GM23338 (cell line): ENCODE data around the gene ZNF101. TPM values are rescaled to one million over a fixed set of nuclear protein-coding genes. Genes with fewer than 3 reads are reported as not detected.

ENCODE experiments used
- ATAC-seq: fragments of 200-7000 bp; cut with Tn5 transposase; 3 replicates; pipeline ENCODE4 v1.9.1; 2020
- DNase-seq: peaks from one replicate; pipeline ENCODE4 v3.0.0-alpha.2; 2015; ENCODE audit warnings: low spot score
- H2AFZ ChIP-seq: fragments of 200-600 bp; sonication (generic); 2 replicates; pipeline ENCODE4 v1.8.0; 2016; ENCODE audit warnings: antibody characterized with exemption, mild to moderate bottlenecking, moderate library complexity
- H3F3A ChIP-seq: fragments of 200-600 bp; sonication (generic); replicated peaks from 2 replicates; pipeline ENCODE4 v1.8.0; 2017; ENCODE audit warnings: antibody characterized with exemption, mixed run types, low read depth
- H3K27ac ChIP-seq: fragments of 200-600 bp; sonication (generic); 2 replicates; pipeline ENCODE4 v1.6.1; 2016; ENCODE audit warnings: low read depth
- H3K27me3 ChIP-seq: fragments of 200-600 bp; sonication (generic); 2 replicates; pipeline ENCODE4 v1.8.0; 2016; ENCODE audit warnings: mild to moderate bottlenecking, mixed run types, moderate library complexity; ENCODE audit not compliant: insufficient read depth
- H3K36me3 ChIP-seq: fragments of 200-600 bp; sonication (generic); 2 replicates; pipeline ENCODE4 v1.8.0; 2016; ENCODE audit warnings: mild to moderate bottlenecking; ENCODE audit not compliant: insufficient read depth
- H3K4me1 ChIP-seq: fragments of 200-600 bp; sonication (generic); 2 replicates; pipeline ENCODE4 v1.8.0; 2016; ENCODE audit warnings: mild to moderate bottlenecking, moderate library complexity; ENCODE audit not compliant: insufficient read depth
- H3K4me2 ChIP-seq: fragments of 200-600 bp; sonication (generic); 2 replicates; pipeline ENCODE4 v1.7.1; 2017; ENCODE audit warnings: mixed run types
- H3K4me3 ChIP-seq: fragments of 200-600 bp; sonication (generic); 2 replicates; pipeline ENCODE4 v1.6.1; 2016; ENCODE audit warnings: mixed run types
- H3K79me2 ChIP-seq: fragments of 200-600 bp; sonication (generic); replicated peaks from 2 replicates; pipeline ENCODE4 v1.8.0; 2017; ENCODE audit warnings: mild to moderate bottlenecking; ENCODE audit not compliant: insufficient read depth
- H3K9me2 ChIP-seq: fragments of 200-600 bp; sonication (generic); 2 replicates; pipeline ENCODE4 v1.8.0; 2017; ENCODE audit not compliant: insufficient read depth
- H4K20me1 ChIP-seq: fragments of 200-600 bp; sonication (generic); replicated peaks from 2 replicates; pipeline ENCODE4 v1.8.0; 2017; ENCODE audit warnings: mild to moderate bottlenecking; ENCODE audit not compliant: insufficient read depth
- H3K27ac Mint-ChIP-seq: 2 replicates; pipeline ENCODE4 v1.8.0; 2020; ENCODE audit warnings: inconsistent platforms, mild to moderate bottlenecking, moderate library complexity, mixed read lengths
- H3K27me3 Mint-ChIP-seq: 3 replicates; pipeline ENCODE4 v1.8.0; 2022; ENCODE audit warnings: low read depth, mild to moderate bottlenecking, moderate library complexity, mixed read lengths, inconsistent platforms; ENCODE audit not compliant: insufficient read depth, poor library complexity
- H3K36me3 Mint-ChIP-seq: 3 replicates; pipeline ENCODE4 v1.8.0; 2021; ENCODE audit warnings: low read depth, mild to moderate bottlenecking, inconsistent platforms, moderate library complexity, mixed read lengths
- H3K4me1 Mint-ChIP-seq: 3 replicates; pipeline ENCODE4 v1.8.0; 2020; ENCODE audit warnings: mild to moderate bottlenecking, inconsistent platforms, mixed read lengths
- H3K4me3 Mint-ChIP-seq: 3 replicates; pipeline ENCODE4 v1.8.0; 2021; ENCODE audit warnings: moderate library complexity, mild to moderate bottlenecking, inconsistent platforms, mixed read lengths
- H3K9me3 Mint-ChIP-seq: 3 replicates; pipeline ENCODE4 v1.8.0; 2020; ENCODE audit warnings: moderate library complexity, mild to moderate bottlenecking, inconsistent platforms, mixed read lengths
- CREB1 ChIP-seq: fragments of 250-450 bp; sonication (Bioruptor Pico); IDR thresholded peaks from 2 replicates; pipeline ENCODE4 v1.5.0; 2020; ENCODE audit warnings: low read depth, mild to moderate bottlenecking, moderate library complexity
- CTCF ChIP-seq, 2 experiments: fragments of 200-600 bp in 1 of 2; sonication (generic) in 1 of 2; conservative IDR thresholded peaks; 2 replicates each; pipeline versions ENCODE4 v1.5.1 to v1.6.1; 2016 to 2017; ENCODE audit warnings: antibody characterized with exemption in 2 of 2, low read depth in 2 of 2, mild to moderate bottlenecking in 2 of 2, moderate library complexity in 1 of 2
- EZH2 ChIP-seq: fragments of 200-600 bp; sonication (generic); IDR thresholded peaks from one replicate; pipeline ENCODE4 v1.8.0; 2017; ENCODE audit warnings: antibody characterized with exemption, mild to moderate bottlenecking, low read depth; ENCODE audit not compliant: unreplicated experiment
- EZH2phosphoT487 ChIP-seq: fragments of 200-600 bp; sonication (generic); IDR thresholded peaks from one replicate; pipeline ENCODE4 v1.8.1; 2018; ENCODE audit warnings: antibody characterized with exemption; ENCODE audit not compliant: unreplicated experiment
- JUNB ChIP-seq: IDR thresholded peaks from one replicate; pipeline ENCODE4 v1.6.1; 2016; ENCODE audit warnings: antibody characterized with exemption; ENCODE audit not compliant: unreplicated experiment
- NANOG ChIP-seq: IDR thresholded peaks from 2 replicates; pipeline ENCODE4 v1.6.1; 2016; ENCODE audit warnings: antibody characterized with exemption, borderline replicate concordance
- POLR2AphosphoS5 ChIP-seq: IDR thresholded peaks from 2 replicates; pipeline ENCODE4 v1.6.1; 2016; ENCODE audit warnings: antibody characterized with exemption, low read depth
- REST ChIP-seq: IDR thresholded peaks from one replicate; pipeline ENCODE4 v1.6.1; 2018; ENCODE audit warnings: antibody characterized with exemption; ENCODE audit not compliant: unreplicated experiment
- STAT1 ChIP-seq: IDR thresholded peaks from one replicate; pipeline ENCODE4 v1.6.1; 2016; ENCODE audit warnings: antibody characterized with exemption; ENCODE audit not compliant: unreplicated experiment
- ZNF114 ChIP-seq: fragments of 250-450 bp; sonication (Bioruptor Pico); IDR thresholded peaks from 2 replicates; pipeline ENCODE4 v1.5.0; 2020; ENCODE audit warnings: mild to moderate bottlenecking, moderate library complexity
- ZNF331 ChIP-seq: fragments of 250-450 bp; sonication (Bioruptor Pico); IDR thresholded peaks from 2 replicates; pipeline ENCODE4 v1.5.0; 2020; ENCODE audit warnings: low read depth, mild to moderate bottlenecking, moderate library complexity
- ZNF462 ChIP-seq: fragments of 250-450 bp; sonication (Bioruptor Pico); IDR thresholded peaks from 2 replicates; pipeline ENCODE4 v1.5.0; 2020; ENCODE audit warnings: mild to moderate bottlenecking, moderate library complexity
- polyA plus RNA-seq: library from polyadenylated mRNA; unstranded; fragments of >200 nt; fragmentation: Nextera tagmentation; extraction: Ambion mirVana; gene quantifications from 2 replicates; pipeline ENCODE4 v1.2.1, GENCODE V29; 2016
- total RNA-seq: library from RNA; depleted of rRNA; stranded (reverse); fragments of >200 nt; shearing (Covaris generic); gene quantifications from 2 replicates; pipeline ENCODE4 v1.2.3, GENCODE V29; 2014
- TF ChIP-seq, protein P1 (sequence below): IDR thresholded peaks from 2 replicates; pipeline ENCODE4 v1.6.1; 2016; ENCODE audit warnings: antibody characterized with exemption

The ZNF101 gene
- total and polyA plus RNA-seq, 2 experiments from 2014 or later: 46.4 to 47.9 TPM

DNA sequence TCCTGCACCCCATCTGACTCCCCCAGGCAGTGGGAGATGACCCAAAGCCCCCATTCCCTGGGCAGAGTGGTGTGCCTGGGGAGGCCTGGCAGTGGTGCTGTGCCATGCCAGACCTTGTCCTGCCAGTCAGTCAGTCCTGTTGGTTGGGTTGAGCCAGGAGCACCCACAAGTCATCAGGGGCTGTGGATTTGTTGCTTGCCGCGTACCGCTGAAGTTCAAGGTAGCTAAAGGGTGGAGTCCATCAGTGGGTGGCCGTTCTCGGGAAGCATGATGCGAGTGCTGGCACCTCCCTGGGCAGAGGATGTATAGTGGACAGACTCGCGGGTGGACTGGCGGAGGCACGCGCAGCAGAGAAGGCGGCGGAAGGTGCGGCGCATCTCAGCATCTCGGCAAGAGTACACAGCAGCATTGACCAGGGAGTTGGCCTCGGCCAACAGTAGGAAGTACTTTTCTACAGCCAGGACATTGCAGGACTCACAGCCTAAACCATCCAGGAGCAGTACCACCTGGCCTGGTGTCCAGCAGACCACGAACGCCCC lies 44.5 kb upstream of the ZNF101 start:
- Histone ChIP-seq H3K9me2 (no peaks in the 10 kb centered on the region), H3K36me3 (0 out of 2 replicates have a peak, but pooled peaks cover 4% of the 10 kb centered on the region), H2AFZ (no peak overlapping the region), H3K4me2 (no peak overlapping the region), H3K27ac (no peak overlapping the region), H3F3A (0 out of 2 replicates have a peak, but pooled peaks cover 4% of the 10 kb centered on the region), H3K4me3 (no peak overlapping the region), H3K27me3 (no peaks in the 10 kb centered on the region), H4K20me1 (0 out of 2 replicates have a peak, but pooled peaks cover 4% of the 10 kb centered on the region), H3K79me2 (peaks cover 21% of the 10 kb centered on the region), H3K4me1 (peaks cover 3% of the 10 kb centered on the region)
- Mint-ChIP-seq H3K4me1 (peaks cover 20% of the 10 kb centered on the region), H3K27ac (no peak overlapping the region), H3K36me3 (peaks cover 33% of the 10 kb centered on the region), H3K27me3 (peaks cover 22% of the 10 kb centered on the region), H3K4me3 (no peak overlapping the region), H3K9me3 (no peaks in the 10 kb centered on the region; the same call in 2 of the 3 replicates)
- DNase-seq (no peak), ATAC-seq (no peak)
- no peak for TF ChIP-seq CTCF (conservative IDR thresholded peaks at IDR 0.05; ENCODE audit: low read depth in 2 of 2)
- no peak for TF ChIP-seq ZNF331
- no peak for TF ChIP-seq STAT1
- TF ChIP-seq, protein P1, sequence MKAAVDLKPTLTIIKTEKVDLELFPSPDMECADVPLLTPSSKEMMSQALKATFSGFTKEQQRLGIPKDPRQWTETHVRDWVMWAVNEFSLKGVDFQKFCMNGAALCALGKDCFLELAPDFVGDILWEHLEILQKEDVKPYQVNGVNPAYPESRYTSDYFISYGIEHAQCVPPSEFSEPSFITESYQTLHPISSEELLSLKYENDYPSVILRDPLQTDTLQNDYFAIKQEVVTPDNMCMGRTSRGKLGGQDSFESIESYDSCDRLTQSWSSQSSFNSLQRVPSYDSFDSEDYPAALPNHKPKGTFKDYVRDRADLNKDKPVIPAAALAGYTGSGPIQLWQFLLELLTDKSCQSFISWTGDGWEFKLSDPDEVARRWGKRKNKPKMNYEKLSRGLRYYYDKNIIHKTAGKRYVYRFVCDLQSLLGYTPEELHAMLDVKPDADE: no peak
- TF ChIP-seq CREB1 (CRISPR knock-in tag): no peak
- no peak for TF ChIP-seq REST
- TF ChIP-seq ZNF462: no peak
- TF ChIP-seq ZNF114 (CRISPR knock-in tag): no peak
- TF ChIP-seq JUNB: no peak
- no peak for TF ChIP-seq POLR2AphosphoS5
- TF ChIP-seq EZH2: no peak
- no peak for TF ChIP-seq NANOG
- TF ChIP-seq EZH2phosphoT487: no peak
